SK-N-SH treated with all-trans-retinoic acid at 6 μM for 48 hours (cell line): ENCODE data around the gene CAV1.

Experiments
- ATAC-seq: fragments of 200-7000 bp; cut with Tn5 transposase; 3 replicates; pipeline ENCODE4 v1.9.1; 2020; ENCODE audit warnings: mild to moderate bottlenecking, moderate library complexity
- ARNTL ChIP-seq: fragments of 450-650 bp; formaldehyde crosslinking; IDR thresholded peaks from 2 replicates; pipeline ENCODE4 v1.5.0; 2020; ENCODE audit warnings: low read depth, mild to moderate bottlenecking, moderate library complexity, borderline replicate concordance
- BACH2 ChIP-seq: fragments of 250-450 bp; sonication (Bioruptor Pico); IDR thresholded peaks from 2 replicates; pipeline ENCODE4 v1.9.0; 2021; ENCODE audit warnings: mild to moderate bottlenecking, borderline replicate concordance
- CSRNP3 ChIP-seq: fragments of 250-450 bp; sonication (Bioruptor Pico); IDR thresholded peaks from 2 replicates; pipeline ENCODE4 v1.5.1; 2021; ENCODE audit warnings: mild to moderate bottlenecking, moderate library complexity
- ESRRG ChIP-seq: fragments of 250-450 bp; sonication (Bioruptor Pico); IDR thresholded peaks from 2 replicates; pipeline ENCODE4 v1.6.1; 2021; ENCODE audit warnings: mild to moderate bottlenecking
- OSR1 ChIP-seq: fragments of 250-450 bp; sonication (Bioruptor Pico); IDR thresholded peaks from 2 replicates; pipeline ENCODE4 v1.8.0; 2022; ENCODE audit warnings: moderate library complexity, mild to moderate bottlenecking, inconsistent platforms
- PATZ1 ChIP-seq: fragments of 250-450 bp; sonication (Bioruptor Pico); IDR thresholded peaks from 2 replicates; pipeline ENCODE4 v1.8.0; 2020; ENCODE audit warnings: mild to moderate bottlenecking, moderate library complexity, borderline replicate concordance
- POU6F1 ChIP-seq: fragments of 250-450 bp; sonication (Bioruptor Pico); IDR thresholded peaks from 2 replicates; pipeline ENCODE4 v1.8.0; 2021; ENCODE audit warnings: low read depth, mild to moderate bottlenecking, moderate library complexity, borderline replicate concordance
- PPARA ChIP-seq: fragments of 250-450 bp; sonication (Bioruptor Pico); IDR thresholded peaks from 2 replicates; pipeline ENCODE4 v1.5.0; 2020; ENCODE audit warnings: mild to moderate bottlenecking, borderline replicate concordance
- SNAI2 ChIP-seq: fragments of 250-450 bp; sonication (Bioruptor Pico); IDR thresholded peaks from 2 replicates; pipeline ENCODE4 v1.5.0; 2020; ENCODE audit warnings: mild to moderate bottlenecking, moderate library complexity
- TCF4 ChIP-seq: fragments of 250-450 bp; sonication (Bioruptor Pico); IDR thresholded peaks from 2 replicates; pipeline ENCODE4 v1.8.0; 2021; ENCODE audit warnings: mild to moderate bottlenecking, moderate library complexity, borderline replicate concordance
- TOX ChIP-seq: fragments of 250-450 bp; sonication (Bioruptor Pico); IDR thresholded peaks from 2 replicates; pipeline ENCODE4 v1.8.0; 2021; ENCODE audit warnings: mild to moderate bottlenecking, moderate library complexity, borderline replicate concordance
- TSHZ2 ChIP-seq: fragments of 250-450 bp; sonication (Bioruptor Pico); IDR thresholded peaks from 2 replicates; pipeline ENCODE4 v1.5.0; 2020; ENCODE audit warnings: mild to moderate bottlenecking, moderate library complexity
- ZFP30 ChIP-seq: fragments of 450-650 bp; formaldehyde crosslinking; IDR thresholded peaks from 2 replicates; pipeline ENCODE4 v1.5.0; 2022; ENCODE audit warnings: mild to moderate bottlenecking, moderate library complexity
- ZNF565 ChIP-seq: fragments of 450-650 bp; formaldehyde crosslinking; conservative IDR thresholded peaks from 2 replicates; pipeline ENCODE4 v1.5.0; 2020; ENCODE audit warnings: low read depth, mild to moderate bottlenecking, moderate library complexity
- ZNF70 ChIP-seq: fragments of 450-650 bp; formaldehyde crosslinking; IDR thresholded peaks from 2 replicates; pipeline ENCODE4 v1.5.0; 2020; ENCODE audit warnings: mild to moderate bottlenecking, moderate library complexity
- ZNF8 ChIP-seq: fragments of 450-650 bp; formaldehyde crosslinking; IDR thresholded peaks from 2 replicates; pipeline ENCODE4 v1.5.0; 2020; ENCODE audit warnings: mild to moderate bottlenecking, moderate library complexity

CAV1 gene

GRCh38 chr7:116540743-116541142 lies 15.9 kb downstream of the CAV1 start (continued):
- TF ChIP-seq POU6F1 (CRISPR knock-in tag) = no peak
- TF ChIP-seq OSR1 (CRISPR knock-in tag) = no peak
- TF ChIP-seq SNAI2 (CRISPR knock-in tag) = no peak
- TF ChIP-seq ZNF70 = no peak
- no peak for TF ChIP-seq ZNF8
- no peak for TF ChIP-seq CSRNP3
- TF ChIP-seq ESRRG (CRISPR knock-in tag) = no peak
- TF ChIP-seq, all 23 proteins: peak for 0

GRCh38 chr7:116541951-116542350 lies 17.1 kb downstream of the CAV1 start:
- ATAC-seq = peak; percentile 2; the same call in 1 of the 3 replicates

GRCh38 chr7:116542618-116543017 lies 17.8 kb downstream of the CAV1 start:
- peak; percentile 6 for ATAC-seq
- TF ChIP-seq ARNTL (CRISPR knock-in tag) (no peak), TSHZ2 (CRISPR knock-in tag) (no peak), PATZ1 (CRISPR knock-in tag) (no peak)

More at GRCh38 chr7:116541951-116542350, 17.1 kb downstream of the CAV1 start:
- TF ChIP-seq ZFP30 (CRISPR knock-in tag) = no peak
- TF ChIP-seq TSHZ2 (CRISPR knock-in tag) = no peak
- TF ChIP-seq BACH2 (CRISPR knock-in tag) = no peak
- TF ChIP-seq CSRNP3 = no peak
- no peak for TF ChIP-seq SNAI2 (CRISPR knock-in tag)
- TF ChIP-seq PPARA (CRISPR knock-in tag) = no peak

GRCh38 chr7:116543664-116544063 lies 18.8 kb downstream of the CAV1 start:
- TF ChIP-seq TOX (no peak), ZNF565 (CRISPR knock-in tag) (no peak), POU6F1 (CRISPR knock-in tag) (no peak), TCF4 (CRISPR knock-in tag) (no peak)
- peak; percentile 10 for ATAC-seq
